DND-41 (cell line): ENCODE results near the gene GLS.

Experiments used
- CTCF ChIP-seq: IDR thresholded peaks from 2 replicates; pipeline ENCODE4 v1.5.1; 2012; ENCODE audit warnings: borderline replicate concordance, low read length, moderate library complexity, mild to moderate bottlenecking; ENCODE audit not compliant: poor library complexity, severe bottlenecking; ENCODE audit errors: extremely low read depth
- EZH2 ChIP-seq: IDR thresholded peaks from 3 replicates; pipeline ENCODE4 v1.6.1; 2012; ENCODE audit warnings: borderline replicate concordance, low read depth, mild to moderate bottlenecking, moderate library complexity, low read length, inconsistent platforms; ENCODE audit not compliant: severe bottlenecking

GRCh38 chr2:190994148-190994547 lies 113.5 kb downstream of the GLS start:
- TF ChIP-seq CTCF, result no peak
- no peak for TF ChIP-seq EZH2
